ENCODE results near the gene AHDC1.

DNA sequence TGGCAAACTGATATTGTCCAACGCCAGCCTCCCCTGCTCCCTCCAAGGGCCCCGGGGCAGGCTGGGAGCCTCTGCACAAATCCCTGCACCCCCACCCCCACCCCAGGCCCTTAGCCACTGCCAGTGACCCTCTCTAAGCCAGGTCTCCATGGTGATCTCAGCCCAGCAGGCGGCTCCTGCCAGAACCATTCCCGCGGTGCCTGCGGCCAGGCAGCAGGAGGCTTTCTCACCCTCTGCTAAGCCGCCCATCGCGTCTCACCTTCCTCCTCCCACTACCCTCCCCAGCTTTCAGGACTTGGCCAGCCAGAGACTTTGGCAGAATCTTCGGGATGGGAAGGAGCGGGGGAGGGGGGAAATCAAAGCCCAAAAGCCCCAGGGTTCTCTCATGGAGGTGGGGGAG lies 67.2 kb downstream of the AHDC1 start:
- TF ChIP-seq, protein P1, sequence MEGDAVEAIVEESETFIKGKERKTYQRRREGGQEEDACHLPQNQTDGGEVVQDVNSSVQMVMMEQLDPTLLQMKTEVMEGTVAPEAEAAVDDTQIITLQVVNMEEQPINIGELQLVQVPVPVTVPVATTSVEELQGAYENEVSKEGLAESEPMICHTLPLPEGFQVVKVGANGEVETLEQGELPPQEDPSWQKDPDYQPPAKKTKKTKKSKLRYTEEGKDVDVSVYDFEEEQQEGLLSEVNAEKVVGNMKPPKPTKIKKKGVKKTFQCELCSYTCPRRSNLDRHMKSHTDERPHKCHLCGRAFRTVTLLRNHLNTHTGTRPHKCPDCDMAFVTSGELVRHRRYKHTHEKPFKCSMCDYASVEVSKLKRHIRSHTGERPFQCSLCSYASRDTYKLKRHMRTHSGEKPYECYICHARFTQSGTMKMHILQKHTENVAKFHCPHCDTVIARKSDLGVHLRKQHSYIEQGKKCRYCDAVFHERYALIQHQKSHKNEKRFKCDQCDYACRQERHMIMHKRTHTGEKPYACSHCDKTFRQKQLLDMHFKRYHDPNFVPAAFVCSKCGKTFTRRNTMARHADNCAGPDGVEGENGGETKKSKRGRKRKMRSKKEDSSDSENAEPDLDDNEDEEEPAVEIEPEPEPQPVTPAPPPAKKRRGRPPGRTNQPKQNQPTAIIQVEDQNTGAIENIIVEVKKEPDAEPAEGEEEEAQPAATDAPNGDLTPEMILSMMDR (IDR thresholded peaks at IDR 0.05), result no peak
- TF ChIP-seq POLR2A (IDR thresholded peaks at IDR 0.05), result no peak
- no peak for TF ChIP-seq EP300 (IDR thresholded peaks at IDR 0.05)

Measured in ovary (tissue), 3 donors.